Peyer's patch (tissue), 4 donors: Measurements from ENCODE around the gene ATG9A.

Experiments used
- CTCF ChIP-seq, 6 experiments: fragments of 450-650 bp in 4 of 6; fragments of 200-600 bp in 2 of 6; sonication (generic) in 1 of 6; IDR thresholded peaks; one replicate each; pipeline ENCODE4 v1.5.1; 2017 to 2019; ENCODE audit warnings: antibody characterized with exemption in 6 of 6, mild to moderate bottlenecking in 3 of 6, moderate library complexity in 1 of 6
- POLR2A ChIP-seq, 2 donors: fragments of 450-650 bp; IDR thresholded peaks; one replicate each; pipeline ENCODE4 v1.5.1; 2017; ENCODE audit warnings: antibody characterized with exemption in 2 of 2, mild to moderate bottlenecking in 2 of 2, moderate library complexity in 2 of 2

- no peak for TF ChIP-seq CTCF (IDR thresholded peaks at IDR 0.05)
- no peak for TF ChIP-seq POLR2A (IDR thresholded peaks at IDR 0.05)
These were observed 16.4 kb upstream of the ATG9A start for GRCh38 chr2:219245899-219246230.
